Measurements from ENCODE around the gene RASSF1. TPM values are rescaled to one million over a fixed set of nuclear protein-coding genes. Genes with fewer than 3 reads are reported as not detected.

RASSF1 gene
- total and polyA plus RNA-seq, 2 of the 13 experiments (the other 11 are each of a cell fraction or from before 2014, with no cell fraction given): 10.2 to 27.5 TPM

GRCh38 chr3:50337175-50337861 is 3.3 kb downstream of the RASSF1 start (continued):
- TF ChIP-seq GZF1 (CRISPR knock-in tag; IDR thresholded peaks at IDR 0.05) (no peak), SMAD3 (CRISPR knock-in tag; IDR thresholded peaks at IDR 0.05) (no peak), KAT2B (IDR thresholded peaks at IDR 0.05; ENCODE audit: borderline replicate concordance, low read depth, low read length) (no peak), RFX1 (IDR thresholded peaks at IDR 0.05) (no peak), MXD1 (CRISPR knock-in tag; IDR thresholded peaks at IDR 0.05) (peak; percentile 91), HOXA9 (CRISPR knock-in tag; IDR thresholded peaks at IDR 0.05; ENCODE audit: borderline replicate concordance) (peak; percentile 95), TEAD3 (CRISPR knock-in tag; optimal IDR thresholded peaks at IDR 0.05; ENCODE audit: borderline replicate concordance) (peak; percentile 74), KDM2A (CRISPR knock-in tag; IDR thresholded peaks at IDR 0.05; ENCODE audit: borderline replicate concordance, low read depth) (peak; percentile 49; the same call in 1 of the 2 replicates), KDM1A (CRISPR knock-in tag; IDR thresholded peaks at IDR 0.05) (no peak), MAFF (IDR thresholded peaks at IDR 0.05; ENCODE audit: low read depth, low read length) (no peak), ZNF121 (CRISPR knock-in tag; IDR thresholded peaks at IDR 0.05) (no peak), ELK4 (CRISPR knock-in tag; IDR thresholded peaks at IDR 0.05; ENCODE audit: borderline replicate concordance) (no peak), ZNF17 (CRISPR knock-in tag; IDR thresholded peaks at IDR 0.05) (no peak), NAIF1 (CRISPR knock-in tag; IDR thresholded peaks at IDR 0.05; ENCODE audit: borderline replicate concordance) (peak; percentile 65; the same call in 1 of the 2 replicates), EHMT2 (IDR thresholded peaks at IDR 0.05; ENCODE audit: borderline replicate concordance, low read depth, low read length) (no peak), ZNF160 (CRISPR knock-in tag; IDR thresholded peaks at IDR 0.05) (peak; percentile 83; the same call in 1 of the 2 replicates), ZNF749 (CRISPR knock-in tag; IDR thresholded peaks at IDR 0.05; ENCODE audit: borderline replicate concordance) (no peak)
- TF ChIP-seq, protein P1, sequence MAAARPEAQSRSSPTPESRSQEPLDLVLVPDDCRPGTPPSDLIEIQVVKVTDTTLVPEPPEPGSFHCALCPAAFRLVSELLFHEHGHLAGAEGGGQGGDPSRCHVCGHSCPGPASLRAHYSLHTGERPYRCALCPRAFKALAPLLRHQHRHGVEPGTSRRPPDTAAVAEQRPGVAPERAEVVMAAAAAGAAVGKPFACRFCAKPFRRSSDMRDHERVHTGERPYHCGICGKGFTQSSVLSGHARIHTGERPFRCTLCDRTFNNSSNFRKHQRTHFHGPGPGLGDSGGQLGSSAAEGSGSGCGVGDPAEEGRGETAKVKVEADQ (CRISPR knock-in tag; IDR thresholded peaks at IDR 0.05; ENCODE audit: borderline replicate concordance): no peak
- TF ChIP-seq, protein P2, sequence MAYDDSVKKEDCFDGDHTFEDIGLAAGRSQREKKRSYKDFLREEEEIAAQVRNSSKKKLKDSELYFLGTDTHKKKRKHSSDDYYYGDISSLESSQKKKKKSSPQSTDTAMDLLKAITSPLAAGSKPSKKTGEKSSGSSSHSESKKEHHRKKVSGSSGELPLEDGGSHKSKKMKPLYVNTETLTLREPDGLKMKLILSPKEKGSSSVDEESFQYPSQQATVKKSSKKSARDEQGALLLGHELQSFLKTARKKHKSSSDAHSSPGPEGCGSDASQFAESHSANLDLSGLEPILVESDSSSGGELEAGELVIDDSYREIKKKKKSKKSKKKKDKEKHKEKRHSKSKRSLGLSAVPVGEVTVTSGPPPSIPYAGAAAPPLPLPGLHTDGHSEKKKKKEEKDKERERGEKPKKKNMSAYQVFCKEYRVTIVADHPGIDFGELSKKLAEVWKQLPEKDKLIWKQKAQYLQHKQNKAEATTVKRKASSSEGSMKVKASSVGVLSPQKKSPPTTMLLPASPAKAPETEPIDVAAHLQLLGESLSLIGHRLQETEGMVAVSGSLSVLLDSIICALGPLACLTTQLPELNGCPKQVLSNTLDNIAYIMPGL (CRISPR knock-in tag; IDR thresholded peaks at IDR 0.05; ENCODE audit: borderline replicate concordance in 1 of 2, low read depth in 1 of 2): peak; percentile 79 to 89; a peak in 3 of 4 replicates
- TF ChIP-seq, protein P3, sequence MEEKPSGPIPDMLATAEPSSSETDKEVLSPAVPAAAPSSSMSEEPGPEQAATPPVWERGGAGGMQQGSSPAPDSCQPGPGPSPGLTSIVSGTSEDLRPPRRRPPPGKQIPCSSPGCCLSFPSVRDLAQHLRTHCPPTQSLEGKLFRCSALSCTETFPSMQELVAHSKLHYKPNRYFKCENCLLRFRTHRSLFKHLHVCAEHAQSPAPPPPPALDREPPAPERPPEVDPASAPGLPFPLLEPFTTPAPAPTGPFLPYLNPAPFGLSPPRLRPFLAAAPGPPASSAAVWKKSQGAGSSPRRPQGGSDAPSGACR (CRISPR knock-in tag; IDR thresholded peaks at IDR 0.05): peak; percentile 69
- TF ChIP-seq, protein P4, sequence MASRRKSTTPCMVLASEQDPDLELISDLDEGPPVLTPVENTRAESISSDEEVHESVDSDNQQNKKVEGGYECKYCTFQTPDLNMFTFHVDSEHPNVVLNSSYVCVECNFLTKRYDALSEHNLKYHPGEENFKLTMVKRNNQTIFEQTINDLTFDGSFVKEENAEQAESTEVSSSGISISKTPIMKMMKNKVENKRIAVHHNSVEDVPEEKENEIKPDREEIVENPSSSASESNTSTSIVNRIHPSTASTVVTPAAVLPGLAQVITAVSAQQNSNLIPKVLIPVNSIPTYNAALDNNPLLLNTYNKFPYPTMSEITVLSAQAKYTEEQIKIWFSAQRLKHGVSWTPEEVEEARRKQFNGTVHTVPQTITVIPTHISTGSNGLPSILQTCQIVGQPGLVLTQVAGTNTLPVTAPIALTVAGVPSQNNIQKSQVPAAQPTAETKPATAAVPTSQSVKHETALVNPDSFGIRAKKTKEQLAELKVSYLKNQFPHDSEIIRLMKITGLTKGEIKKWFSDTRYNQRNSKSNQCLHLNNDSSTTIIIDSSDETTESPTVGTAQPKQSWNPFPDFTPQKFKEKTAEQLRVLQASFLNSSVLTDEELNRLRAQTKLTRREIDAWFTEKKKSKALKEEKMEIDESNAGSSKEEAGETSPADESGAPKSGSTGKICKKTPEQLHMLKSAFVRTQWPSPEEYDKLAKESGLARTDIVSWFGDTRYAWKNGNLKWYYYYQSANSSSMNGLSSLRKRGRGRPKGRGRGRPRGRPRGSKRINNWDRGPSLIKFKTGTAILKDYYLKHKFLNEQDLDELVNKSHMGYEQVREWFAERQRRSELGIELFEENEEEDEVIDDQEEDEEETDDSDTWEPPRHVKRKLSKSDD (CRISPR knock-in tag; IDR thresholded peaks at IDR 0.05; ENCODE audit: low read depth): 0 out of 2 replicates have a peak, but pooled peaks have one; percentile 9
